GM23338 (cell line): ENCODE measurements around the gene GPR82. TPM values are rescaled to one million over a fixed set of nuclear protein-coding genes. Genes with fewer than 3 reads are reported as not detected.

Source experiments
- ATAC-seq: fragments of 200-7000 bp; cut with Tn5 transposase; 3 replicates; pipeline ENCODE4 v1.9.1; 2020
- DNase-seq: peaks from one replicate; pipeline ENCODE4 v3.0.0-alpha.2; 2015; ENCODE audit warnings: low spot score
- H2AFZ ChIP-seq: fragments of 200-600 bp; sonication (generic); 2 replicates; pipeline ENCODE4 v1.8.0; 2016; ENCODE audit warnings: antibody characterized with exemption, mild to moderate bottlenecking, moderate library complexity
- H3F3A ChIP-seq: fragments of 200-600 bp; sonication (generic); replicated peaks from 2 replicates; pipeline ENCODE4 v1.8.0; 2017; ENCODE audit warnings: antibody characterized with exemption, mixed run types, low read depth
- H3K27ac ChIP-seq: fragments of 200-600 bp; sonication (generic); 2 replicates; pipeline ENCODE4 v1.6.1; 2016; ENCODE audit warnings: low read depth
- H3K27me3 ChIP-seq: fragments of 200-600 bp; sonication (generic); 2 replicates; pipeline ENCODE4 v1.8.0; 2016; ENCODE audit warnings: mild to moderate bottlenecking, mixed run types, moderate library complexity; ENCODE audit not compliant: insufficient read depth
- H3K36me3 ChIP-seq: fragments of 200-600 bp; sonication (generic); 2 replicates; pipeline ENCODE4 v1.8.0; 2016; ENCODE audit warnings: mild to moderate bottlenecking; ENCODE audit not compliant: insufficient read depth
- H3K4me1 ChIP-seq: fragments of 200-600 bp; sonication (generic); 2 replicates; pipeline ENCODE4 v1.8.0; 2016; ENCODE audit warnings: mild to moderate bottlenecking, moderate library complexity; ENCODE audit not compliant: insufficient read depth
- H3K4me2 ChIP-seq: fragments of 200-600 bp; sonication (generic); 2 replicates; pipeline ENCODE4 v1.7.1; 2017; ENCODE audit warnings: mixed run types
- H3K4me3 ChIP-seq: fragments of 200-600 bp; sonication (generic); 2 replicates; pipeline ENCODE4 v1.6.1; 2016; ENCODE audit warnings: mixed run types
- H3K79me2 ChIP-seq: fragments of 200-600 bp; sonication (generic); replicated peaks from 2 replicates; pipeline ENCODE4 v1.8.0; 2017; ENCODE audit warnings: mild to moderate bottlenecking; ENCODE audit not compliant: insufficient read depth
- H3K9me2 ChIP-seq: fragments of 200-600 bp; sonication (generic); 2 replicates; pipeline ENCODE4 v1.8.0; 2017; ENCODE audit not compliant: insufficient read depth
- H4K20me1 ChIP-seq: fragments of 200-600 bp; sonication (generic); replicated peaks from 2 replicates; pipeline ENCODE4 v1.8.0; 2017; ENCODE audit warnings: mild to moderate bottlenecking; ENCODE audit not compliant: insufficient read depth
- H3K27ac Mint-ChIP-seq: 2 replicates; pipeline ENCODE4 v1.8.0; 2020; ENCODE audit warnings: inconsistent platforms, mild to moderate bottlenecking, moderate library complexity, mixed read lengths
- H3K27me3 Mint-ChIP-seq: 3 replicates; pipeline ENCODE4 v1.8.0; 2022; ENCODE audit warnings: low read depth, mild to moderate bottlenecking, moderate library complexity, mixed read lengths, inconsistent platforms; ENCODE audit not compliant: insufficient read depth, poor library complexity
- H3K36me3 Mint-ChIP-seq: 3 replicates; pipeline ENCODE4 v1.8.0; 2021; ENCODE audit warnings: low read depth, mild to moderate bottlenecking, inconsistent platforms, moderate library complexity, mixed read lengths
- H3K4me1 Mint-ChIP-seq: 3 replicates; pipeline ENCODE4 v1.8.0; 2020; ENCODE audit warnings: mild to moderate bottlenecking, inconsistent platforms, mixed read lengths
- H3K4me3 Mint-ChIP-seq: 3 replicates; pipeline ENCODE4 v1.8.0; 2021; ENCODE audit warnings: moderate library complexity, mild to moderate bottlenecking, inconsistent platforms, mixed read lengths
- H3K9me3 Mint-ChIP-seq: 3 replicates; pipeline ENCODE4 v1.8.0; 2020; ENCODE audit warnings: moderate library complexity, mild to moderate bottlenecking, inconsistent platforms, mixed read lengths
- CREB1 ChIP-seq: fragments of 250-450 bp; sonication (Bioruptor Pico); IDR thresholded peaks from 2 replicates; pipeline ENCODE4 v1.5.0; 2020; ENCODE audit warnings: low read depth, mild to moderate bottlenecking, moderate library complexity
- CTCF ChIP-seq, 2 experiments: fragments of 200-600 bp in 1 of 2; sonication (generic) in 1 of 2; conservative IDR thresholded peaks; 2 replicates each; pipeline versions ENCODE4 v1.5.1 to v1.6.1; 2016 to 2017; ENCODE audit warnings: antibody characterized with exemption in 2 of 2, low read depth in 2 of 2, mild to moderate bottlenecking in 2 of 2, moderate library complexity in 1 of 2
- ETS1 ChIP-seq: IDR thresholded peaks from 2 replicates; pipeline ENCODE4 v1.6.1; 2016; ENCODE audit warnings: antibody characterized with exemption
- EZH2 ChIP-seq: fragments of 200-600 bp; sonication (generic); IDR thresholded peaks from one replicate; pipeline ENCODE4 v1.8.0; 2017; ENCODE audit warnings: antibody characterized with exemption, mild to moderate bottlenecking, low read depth; ENCODE audit not compliant: unreplicated experiment
- EZH2phosphoT487 ChIP-seq: fragments of 200-600 bp; sonication (generic); IDR thresholded peaks from one replicate; pipeline ENCODE4 v1.8.1; 2018; ENCODE audit warnings: antibody characterized with exemption; ENCODE audit not compliant: unreplicated experiment
- JUNB ChIP-seq: IDR thresholded peaks from one replicate; pipeline ENCODE4 v1.6.1; 2016; ENCODE audit warnings: antibody characterized with exemption; ENCODE audit not compliant: unreplicated experiment
- NANOG ChIP-seq: IDR thresholded peaks from 2 replicates; pipeline ENCODE4 v1.6.1; 2016; ENCODE audit warnings: antibody characterized with exemption, borderline replicate concordance
- POLR2AphosphoS5 ChIP-seq: IDR thresholded peaks from 2 replicates; pipeline ENCODE4 v1.6.1; 2016; ENCODE audit warnings: antibody characterized with exemption, low read depth
- STAT1 ChIP-seq: IDR thresholded peaks from one replicate; pipeline ENCODE4 v1.6.1; 2016; ENCODE audit warnings: antibody characterized with exemption; ENCODE audit not compliant: unreplicated experiment
- ZNF114 ChIP-seq: fragments of 250-450 bp; sonication (Bioruptor Pico); IDR thresholded peaks from 2 replicates; pipeline ENCODE4 v1.5.0; 2020; ENCODE audit warnings: mild to moderate bottlenecking, moderate library complexity
- ZNF331 ChIP-seq: fragments of 250-450 bp; sonication (Bioruptor Pico); IDR thresholded peaks from 2 replicates; pipeline ENCODE4 v1.5.0; 2020; ENCODE audit warnings: low read depth, mild to moderate bottlenecking, moderate library complexity
- polyA plus RNA-seq: library from polyadenylated mRNA; unstranded; fragments of >200 nt; fragmentation: Nextera tagmentation; extraction: Ambion mirVana; gene quantifications from 2 replicates; pipeline ENCODE4 v1.2.1, GENCODE V29; 2016
- total RNA-seq: library from RNA; depleted of rRNA; stranded (reverse); fragments of >200 nt; shearing (Covaris generic); gene quantifications from 2 replicates; pipeline ENCODE4 v1.2.3, GENCODE V29; 2014
- TF ChIP-seq, protein P1 (sequence below): fragments of 250-450 bp; sonication (Bioruptor Pico); IDR thresholded peaks from 2 replicates; pipeline ENCODE4 v1.5.0; 2020; ENCODE audit warnings: mild to moderate bottlenecking, moderate library complexity
- TF ChIP-seq, protein P2 (sequence below): IDR thresholded peaks from one replicate; pipeline ENCODE4 v1.6.1; 2018; ENCODE audit warnings: antibody characterized with exemption; ENCODE audit not compliant: unreplicated experiment

GPR82 gene
- total and polyA plus RNA-seq, 2 experiments from 2014 or later, result 0.32 TPM; not detected in 1

DNA sequence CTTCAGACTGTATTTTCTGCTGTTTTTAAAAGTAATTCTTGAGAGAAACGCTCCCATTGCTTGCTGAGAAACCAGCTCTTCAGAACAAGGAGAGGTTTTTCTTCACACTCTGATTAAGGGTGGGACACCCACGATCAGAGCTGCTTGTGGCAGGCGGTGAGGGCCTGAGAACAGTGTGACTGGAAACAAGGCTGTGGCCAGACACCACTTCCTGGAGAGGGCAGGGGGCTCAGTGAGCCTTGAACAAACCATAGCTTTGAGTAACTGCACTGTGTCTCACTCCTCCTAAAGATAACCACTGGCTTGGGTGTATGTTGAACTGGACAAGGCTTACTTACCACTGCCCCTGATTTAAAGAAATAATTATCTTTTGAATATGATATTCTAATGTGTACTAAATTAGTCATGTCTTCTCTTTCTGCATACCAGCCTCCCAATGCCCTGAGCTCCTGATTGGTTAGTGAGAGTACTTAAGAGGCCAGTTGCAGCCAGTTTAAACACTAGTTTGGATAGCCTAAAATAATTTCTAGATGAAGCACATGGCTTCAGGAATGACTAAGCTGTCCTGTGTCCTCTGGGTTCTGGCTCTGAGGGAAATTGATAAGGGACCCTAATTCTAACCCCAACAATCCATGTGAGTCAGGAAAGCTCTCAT, 3.7 kb upstream of the GPR82 start:
- no peak overlapping the region for H3K27ac Mint-ChIP-seq
- TF ChIP-seq STAT1, result no peak
- TF ChIP-seq, protein P1, sequence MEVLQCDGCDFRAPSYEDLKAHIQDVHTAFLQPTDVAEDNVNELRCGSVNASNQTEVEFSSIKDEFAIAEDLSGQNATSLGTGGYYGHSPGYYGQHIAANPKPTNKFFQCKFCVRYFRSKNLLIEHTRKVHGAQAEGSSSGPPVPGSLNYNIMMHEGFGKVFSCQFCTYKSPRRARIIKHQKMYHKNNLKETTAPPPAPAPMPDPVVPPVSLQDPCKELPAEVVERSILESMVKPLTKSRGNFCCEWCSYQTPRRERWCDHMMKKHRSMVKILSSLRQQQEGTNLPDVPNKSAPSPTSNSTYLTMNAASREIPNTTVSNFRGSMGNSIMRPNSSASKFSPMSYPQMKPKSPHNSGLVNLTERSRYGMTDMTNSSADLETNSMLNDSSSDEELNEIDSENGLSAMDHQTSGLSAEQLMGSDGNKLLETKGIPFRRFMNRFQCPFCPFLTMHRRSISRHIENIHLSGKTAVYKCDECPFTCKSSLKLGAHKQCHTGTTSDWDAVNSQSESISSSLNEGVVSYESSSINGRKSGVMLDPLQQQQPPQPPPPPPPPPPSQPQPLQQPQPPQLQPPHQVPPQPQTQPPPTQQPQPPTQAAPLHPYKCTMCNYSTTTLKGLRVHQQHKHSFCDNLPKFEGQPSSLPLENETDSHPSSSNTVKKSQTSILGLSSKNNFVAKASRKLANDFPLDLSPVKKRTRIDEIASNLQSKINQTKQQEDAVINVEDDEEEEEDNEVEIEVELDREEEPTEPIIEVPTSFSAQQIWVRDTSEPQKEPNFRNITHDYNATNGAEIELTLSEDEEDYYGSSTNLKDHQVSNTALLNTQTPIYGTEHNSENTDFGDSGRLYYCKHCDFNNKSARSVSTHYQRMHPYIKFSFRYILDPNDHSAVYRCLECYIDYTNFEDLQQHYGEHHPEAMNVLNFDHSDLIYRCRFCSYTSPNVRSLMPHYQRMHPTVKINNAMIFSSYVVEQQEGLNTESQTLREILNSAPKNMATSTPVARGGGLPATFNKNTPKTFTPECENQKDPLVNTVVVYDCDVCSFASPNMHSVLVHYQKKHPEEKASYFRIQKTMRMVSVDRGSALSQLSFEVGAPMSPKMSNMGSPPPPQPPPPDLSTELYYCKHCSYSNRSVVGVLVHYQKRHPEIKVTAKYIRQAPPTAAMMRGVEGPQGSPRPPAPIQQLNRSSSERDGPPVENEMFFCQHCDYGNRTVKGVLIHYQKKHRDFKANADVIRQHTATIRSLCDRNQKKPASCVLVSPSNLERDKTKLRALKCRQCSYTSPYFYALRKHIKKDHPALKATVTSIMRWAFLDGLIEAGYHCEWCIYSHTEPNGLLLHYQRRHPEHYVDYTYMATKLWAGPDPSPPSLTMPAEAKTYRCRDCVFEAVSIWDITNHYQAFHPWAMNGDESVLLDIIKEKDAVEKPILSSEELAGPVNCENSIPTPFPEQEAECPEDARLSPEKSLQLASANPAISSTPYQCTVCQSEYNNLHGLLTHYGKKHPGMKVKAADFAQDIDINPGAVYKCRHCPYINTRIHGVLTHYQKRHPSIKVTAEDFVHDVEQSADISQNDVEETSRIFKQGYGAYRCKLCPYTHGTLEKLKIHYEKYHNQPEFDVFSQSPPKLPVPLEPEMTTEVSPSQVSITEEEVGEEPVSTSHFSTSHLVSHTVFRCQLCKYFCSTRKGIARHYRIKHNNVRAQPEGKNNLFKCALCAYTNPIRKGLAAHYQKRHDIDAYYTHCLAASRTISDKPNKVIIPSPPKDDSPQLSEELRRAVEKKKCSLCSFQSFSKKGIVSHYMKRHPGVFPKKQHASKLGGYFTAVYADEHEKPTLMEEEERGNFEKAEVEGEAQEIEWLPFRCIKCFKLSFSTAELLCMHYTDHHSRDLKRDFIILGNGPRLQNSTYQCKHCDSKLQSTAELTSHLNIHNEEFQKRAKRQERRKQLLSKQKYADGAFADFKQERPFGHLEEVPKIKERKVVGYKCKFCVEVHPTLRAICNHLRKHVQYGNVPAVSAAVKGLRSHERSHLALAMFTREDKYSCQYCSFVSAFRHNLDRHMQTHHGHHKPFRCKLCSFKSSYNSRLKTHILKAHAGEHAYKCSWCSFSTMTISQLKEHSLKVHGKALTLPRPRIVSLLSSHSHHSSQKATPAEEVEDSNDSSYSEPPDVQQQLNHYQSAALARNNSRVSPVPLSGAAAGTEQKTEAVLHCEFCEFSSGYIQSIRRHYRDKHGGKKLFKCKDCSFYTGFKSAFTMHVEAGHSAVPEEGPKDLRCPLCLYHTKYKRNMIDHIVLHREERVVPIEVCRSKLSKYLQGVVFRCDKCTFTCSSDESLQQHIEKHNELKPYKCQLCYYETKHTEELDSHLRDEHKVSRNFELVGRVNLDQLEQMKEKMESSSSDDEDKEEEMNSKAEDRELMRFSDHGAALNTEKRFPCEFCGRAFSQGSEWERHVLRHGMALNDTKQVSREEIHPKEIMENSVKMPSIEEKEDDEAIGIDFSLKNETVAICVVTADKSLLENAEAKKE (CRISPR knock-in tag), result no peak
- no peak for TF ChIP-seq CTCF (conservative IDR thresholded peaks at IDR 0.05; ENCODE audit: low read depth in 2 of 2)
- TF ChIP-seq EZH2phosphoT487, result no peak
- TF ChIP-seq EZH2, result no peak
- TF ChIP-seq ZNF114 (CRISPR knock-in tag), result no peak
- TF ChIP-seq POLR2AphosphoS5, result no peak
- TF ChIP-seq, protein P2, sequence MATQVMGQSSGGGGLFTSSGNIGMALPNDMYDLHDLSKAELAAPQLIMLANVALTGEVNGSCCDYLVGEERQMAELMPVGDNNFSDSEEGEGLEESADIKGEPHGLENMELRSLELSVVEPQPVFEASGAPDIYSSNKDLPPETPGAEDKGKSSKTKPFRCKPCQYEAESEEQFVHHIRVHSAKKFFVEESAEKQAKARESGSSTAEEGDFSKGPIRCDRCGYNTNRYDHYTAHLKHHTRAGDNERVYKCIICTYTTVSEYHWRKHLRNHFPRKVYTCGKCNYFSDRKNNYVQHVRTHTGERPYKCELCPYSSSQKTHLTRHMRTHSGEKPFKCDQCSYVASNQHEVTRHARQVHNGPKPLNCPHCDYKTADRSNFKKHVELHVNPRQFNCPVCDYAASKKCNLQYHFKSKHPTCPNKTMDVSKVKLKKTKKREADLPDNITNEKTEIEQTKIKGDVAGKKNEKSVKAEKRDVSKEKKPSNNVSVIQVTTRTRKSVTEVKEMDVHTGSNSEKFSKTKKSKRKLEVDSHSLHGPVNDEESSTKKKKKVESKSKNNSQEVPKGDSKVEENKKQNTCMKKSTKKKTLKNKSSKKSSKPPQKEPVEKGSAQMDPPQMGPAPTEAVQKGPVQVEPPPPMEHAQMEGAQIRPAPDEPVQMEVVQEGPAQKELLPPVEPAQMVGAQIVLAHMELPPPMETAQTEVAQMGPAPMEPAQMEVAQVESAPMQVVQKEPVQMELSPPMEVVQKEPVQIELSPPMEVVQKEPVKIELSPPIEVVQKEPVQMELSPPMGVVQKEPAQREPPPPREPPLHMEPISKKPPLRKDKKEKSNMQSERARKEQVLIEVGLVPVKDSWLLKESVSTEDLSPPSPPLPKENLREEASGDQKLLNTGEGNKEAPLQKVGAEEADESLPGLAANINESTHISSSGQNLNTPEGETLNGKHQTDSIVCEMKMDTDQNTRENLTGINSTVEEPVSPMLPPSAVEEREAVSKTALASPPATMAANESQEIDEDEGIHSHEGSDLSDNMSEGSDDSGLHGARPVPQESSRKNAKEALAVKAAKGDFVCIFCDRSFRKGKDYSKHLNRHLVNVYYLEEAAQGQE, result no peak
- no peak for TF ChIP-seq JUNB
- TF ChIP-seq ETS1, result no peak
- TF ChIP-seq CREB1 (CRISPR knock-in tag), result no peak
- TF ChIP-seq ZNF331 (CRISPR knock-in tag), result no peak
- no peak for TF ChIP-seq NANOG
- DNase-seq (no peak), ATAC-seq (no peak)
- H3K4me3 Mint-ChIP-seq, result no peak overlapping the region
- H3F3A ChIP-seq, result no peaks in the 10 kb centered on the region
- no peaks in the 10 kb centered on the region for H3K4me1 Mint-ChIP-seq
- H3K9me2 ChIP-seq, result no peaks in the 10 kb centered on the region
- no peaks in the 10 kb centered on the region for H4K20me1 ChIP-seq
- peaks cover 34% of the 10 kb centered on the region for H3K9me3 Mint-ChIP-seq
- H3K27me3 ChIP-seq, result no peaks in the 10 kb centered on the region
- H2AFZ ChIP-seq, result no peak overlapping the region
- peaks cover 55% of the 10 kb centered on the region for H3K36me3 Mint-ChIP-seq
- H3K27ac ChIP-seq, result 0 out of 2 replicates have a peak overlapping the region, but pooled peaks have one; percentile 66
- no peaks in the 10 kb centered on the region for H3K4me1 ChIP-seq
- H3K4me2 ChIP-seq, result no peak overlapping the region
- peaks cover 4% of the 10 kb centered on the region for H3K27me3 Mint-ChIP-seq
- no peaks in the 10 kb centered on the region for H3K79me2 ChIP-seq
- H3K36me3 ChIP-seq, result no peaks in the 10 kb centered on the region
- no peak overlapping the region for H3K4me3 ChIP-seq
